Kidney epithelial cell (primary cell): ENCODE results near the gene RBMX. TPM values are rescaled to one million over a fixed set of nuclear protein-coding genes. Genes with fewer than 3 reads are reported as not detected.
"Not testable (repeated sequence)": the region's sequence is repeated elsewhere in the genome, so short reads cannot be mapped to it uniquely, and the experiment has no call there.

Experiments used
- DNase-seq: peaks from one replicate; pipeline ENCODE4 v3.0.0-alpha.2; 2010; ENCODE audit warnings: low read depth
- H3K27me3 ChIP-seq: 2 replicates; pipeline ENCODE4 v1.6.0; 2011; ENCODE audit warnings: low read length; ENCODE audit not compliant: control insufficient read depth, insufficient read depth
- H3K36me3 ChIP-seq: 2 replicates; pipeline ENCODE4 v1.5.1; 2011; ENCODE audit warnings: low read length; ENCODE audit not compliant: control insufficient read depth, insufficient read depth
- H3K4me3 ChIP-seq: 2 replicates; pipeline ENCODE4 v1.5.1; 2011; ENCODE audit warnings: low read depth, mild to moderate bottlenecking, control low read depth, low read length
- CTCF ChIP-seq: IDR thresholded peaks from 2 replicates; pipeline ENCODE4 v1.5.1; 2011; ENCODE audit warnings: mild to moderate bottlenecking, moderate library complexity, low read length, control low read depth, inconsistent platforms; ENCODE audit not compliant: insufficient read depth, poor library complexity, severe bottlenecking
- total RNA-seq: library from RNA; depleted of rRNA; stranded (reverse); fragments of >200 nt; gene quantifications from 2 replicates; pipeline ENCODE4 v1.2.3, GENCODE V29; 2015

The RBMX gene
- total RNA-seq: 262 and 338 TPM in 2 replicates

- no peak for TF ChIP-seq CTCF
- no peaks in the 10 kb centered on the region for H3K36me3 ChIP-seq
- no peaks in the 10 kb centered on the region for H3K27me3 ChIP-seq
- H3K4me3 ChIP-seq: peak within 1 kb of the TSS; percentile 71
- peak; percentile 47 for DNase-seq
Observed at GRCh38 chrX:136880452-136881013, at the start of gene RBMX. Gene RBMX (minus strand): TSS chrX:136880725. CDS start chrX:136879427, 1,298 bp downstream.

GRCh38 chrX:136921438-136921837, 40.9 kb upstream of the RBMX start:
- not testable (repeated sequence) for H3K36me3 ChIP-seq, H3K4me3 ChIP-seq, DNase-seq, H3K27me3 ChIP-seq

GRCh38 chrX:136920001-136920400, 39.5 kb upstream of the RBMX start:
- no peak for TF ChIP-seq CTCF
- H3K27me3 ChIP-seq: no peaks in the 10 kb centered on the region
- no peak for DNase-seq
- H3K36me3 ChIP-seq: no peaks in the 10 kb centered on the region
- H3K4me3 ChIP-seq: no peak overlapping the region

- H3K36me3 ChIP-seq: no peaks in the 10 kb centered on the region
- TF ChIP-seq CTCF: no peak
- H3K27me3 ChIP-seq: no peaks in the 10 kb centered on the region
- no peak overlapping the region for H3K4me3 ChIP-seq
- no peak for DNase-seq
Observed at GRCh38 chrX:136916827-136917226, 36.3 kb upstream of the RBMX start.

- H3K4me3 ChIP-seq, H3K36me3 ChIP-seq, DNase-seq, H3K27me3 ChIP-seq: not testable (repeated sequence)
Observed at GRCh38 chrX:136911661-136912060, 31.1 kb upstream of the RBMX start.

GRCh38 chrX:136911253-136911652, 30.7 kb upstream of the RBMX start:
- DNase-seq: no peak
- no peaks in the 10 kb centered on the region for H3K36me3 ChIP-seq
- no peak overlapping the region for H3K4me3 ChIP-seq
- TF ChIP-seq CTCF: no peak
- no peaks in the 10 kb centered on the region for H3K27me3 ChIP-seq

GRCh38 chrX:136910565-136911035, 30.1 kb upstream of the RBMX start:
- TF ChIP-seq CTCF: no peak
- peak overlapping the region; percentile 10 for H3K4me3 ChIP-seq
- no peak for DNase-seq

More at GRCh38 chrX:136910565-136911035, 30.1 kb upstream of the RBMX start:
- H3K36me3 ChIP-seq: no peaks in the 10 kb centered on the region
- H3K27me3 ChIP-seq: no peaks in the 10 kb centered on the region
